Loucy (cell line): ENCODE results near the gene XKR7.

Experiments
- H2AFZ ChIP-seq: fragments of 200-600 bp; sonication (generic); 2 replicates; pipeline ENCODE4 v1.6.0; 2016; ENCODE audit warnings: antibody characterized with exemption, mild to moderate bottlenecking, low read length, moderate library complexity
- H3F3A ChIP-seq: fragments of 200-600 bp; 2 replicates; pipeline ENCODE4 v1.6.0; 2016; ENCODE audit warnings: antibody characterized with exemption, low read depth, mild to moderate bottlenecking
- H3K27me3 ChIP-seq: fragments of 200-600 bp; sonication (generic); 2 replicates; pipeline ENCODE4 v1.6.1; 2014; ENCODE audit warnings: low read length, mild to moderate bottlenecking; ENCODE audit not compliant: insufficient read depth, poor library complexity, severe bottlenecking
- H3K36me3 ChIP-seq: fragments of 200-600 bp; sonication (generic); 2 replicates; pipeline ENCODE4 v1.6.1; 2016; ENCODE audit warnings: low read length; ENCODE audit not compliant: insufficient read depth
- H3K4me1 ChIP-seq: fragments of 200-600 bp; sonication (generic); 2 replicates; pipeline ENCODE4 v1.5.1; 2014; ENCODE audit warnings: low read length, mild to moderate bottlenecking; ENCODE audit not compliant: insufficient read depth, poor library complexity, severe bottlenecking
- H3K4me2 ChIP-seq: fragments of 200-600 bp; sonication (generic); 2 replicates; pipeline ENCODE4 v1.6.0; 2014; ENCODE audit warnings: antibody characterized with exemption, low read length, low read depth, mild to moderate bottlenecking; ENCODE audit not compliant: poor library complexity, severe bottlenecking
- H3K4me3 ChIP-seq: fragments of 200-600 bp; sonication (generic); 2 replicates; pipeline ENCODE4 v1.5.1; 2014; ENCODE audit warnings: low read length, mild to moderate bottlenecking, mixed read lengths; ENCODE audit not compliant: poor library complexity, severe bottlenecking
- H3K79me2 ChIP-seq: fragments of 200-600 bp; sonication (generic); 2 replicates; pipeline ENCODE4 v1.6.1; 2014; ENCODE audit warnings: low read length; ENCODE audit not compliant: insufficient read depth
- H3K9ac ChIP-seq: fragments of 200-600 bp; sonication (generic); 2 replicates; pipeline ENCODE4 v1.6.0; 2014; ENCODE audit warnings: mild to moderate bottlenecking, low read depth, low read length, moderate library complexity; ENCODE audit not compliant: poor library complexity, severe bottlenecking
- H3K9me2 ChIP-seq: fragments of 200-600 bp; sonication (generic); replicated peaks from 2 replicates; pipeline ENCODE4 v1.6.1; 2016; ENCODE audit warnings: low read depth, low read length, mixed read lengths
- H3K9me3 ChIP-seq: fragments of 200-600 bp; sonication (generic); 2 replicates; pipeline ENCODE4 v1.6.1; 2014; ENCODE audit warnings: mild to moderate bottlenecking, antibody characterized with exemption, low read length, low read depth; ENCODE audit not compliant: insufficient read depth
- H4K20me1 ChIP-seq: fragments of 200-600 bp; sonication (generic); 2 replicates; pipeline ENCODE4 v1.6.0; 2014; ENCODE audit warnings: antibody characterized with exemption, low read length, mild to moderate bottlenecking; ENCODE audit not compliant: insufficient read depth, poor library complexity, severe bottlenecking
- CTCF ChIP-seq: fragments of 200-600 bp; sonication (generic); conservative IDR thresholded peaks from 2 replicates; pipeline ENCODE4 v1.5.1; 2014; ENCODE audit warnings: mild to moderate bottlenecking, antibody characterized with exemption, low read length
- EZH2phosphoT487 ChIP-seq: fragments of 200-600 bp; IDR thresholded peaks from 2 replicates; pipeline ENCODE4 v1.6.1; 2018; ENCODE audit warnings: antibody characterized with exemption, mild to moderate bottlenecking, moderate library complexity, borderline replicate concordance

XKR7 gene

GRCh38 chr20:31968291-31969126, 558 bp downstream of the XKR7 start:
- H3K4me1 ChIP-seq, result no peaks in the 10 kb centered on the region
- H3K36me3 ChIP-seq, result no peaks in the 10 kb centered on the region
- TF ChIP-seq CTCF (no peak), EZH2phosphoT487 (no peak)
- H3K4me3 ChIP-seq, result no peak overlapping the region
- H3F3A ChIP-seq, result no peaks in the 10 kb centered on the region
- no peaks in the 10 kb centered on the region for H3K79me2 ChIP-seq
- no peaks in the 10 kb centered on the region for H3K9me2 ChIP-seq
- no peak overlapping the region for H2AFZ ChIP-seq
- no peak overlapping the region for H3K4me2 ChIP-seq
- H4K20me1 ChIP-seq, result no peaks in the 10 kb centered on the region
- H3K9ac ChIP-seq, result no peak overlapping the region
- no peaks in the 10 kb centered on the region for H3K27me3 ChIP-seq
- H3K9me3 ChIP-seq, result no peaks in the 10 kb centered on the region

GRCh38 chr20:31969991-31970390, 2.0 kb downstream of the XKR7 start:
- H3K9ac ChIP-seq, result no peak overlapping the region

GRCh38 chr20:31972471-31973021, 4.6 kb downstream of the XKR7 start:
- H3K4me2 ChIP-seq, result no peak overlapping the region
- no peaks in the 10 kb centered on the region for H3K36me3 ChIP-seq
- H3K4me1 ChIP-seq, result peaks cover 4% of the 10 kb centered on the region
- H3K9me3 ChIP-seq, result no peaks in the 10 kb centered on the region
- H3K9ac ChIP-seq, result no peak overlapping the region
- no peak overlapping the region for H3K4me3 ChIP-seq
- H2AFZ ChIP-seq, result no peak overlapping the region
- H4K20me1 ChIP-seq, result no peaks in the 10 kb centered on the region
- H3K79me2 ChIP-seq, result no peaks in the 10 kb centered on the region
- H3K27me3 ChIP-seq, result no peaks in the 10 kb centered on the region
- no peaks in the 10 kb centered on the region for H3F3A ChIP-seq
- TF ChIP-seq EZH2phosphoT487 (no peak), CTCF (no peak)
- no peaks in the 10 kb centered on the region for H3K9me2 ChIP-seq

More at GRCh38 chr20:31969991-31970390, 2.0 kb downstream of the XKR7 start:
- Histone ChIP-seq H3K4me2 (no peak overlapping the region), H3K36me3 (no peaks in the 10 kb centered on the region), H3K9me2 (no peaks in the 10 kb centered on the region), H3K9me3 (no peaks in the 10 kb centered on the region), H3F3A (no peaks in the 10 kb centered on the region), H3K79me2 (no peaks in the 10 kb centered on the region), H2AFZ (no peak overlapping the region), H3K4me1 (no peaks in the 10 kb centered on the region), H3K4me3 (no peak overlapping the region), H3K27me3 (no peaks in the 10 kb centered on the region), H4K20me1 (no peaks in the 10 kb centered on the region)
- no peak for TF ChIP-seq EZH2phosphoT487
